SK-N-SH (cell line): ENCODE data around the gene RXFP3. TPM values are rescaled to one million over a fixed set of nuclear protein-coding genes. Genes with fewer than 3 reads are reported as not detected.
"Not testable (repeated sequence)": the region's sequence is repeated elsewhere in the genome, so short reads cannot be mapped to it uniquely, and the experiment has no call there.

ENCODE experiments used
- CTCF ChIA-PET: fragments of 300-600, 350-600 bp; formaldehyde crosslinking; extraction: SDS; loops from one replicate; lab custom pipeline; 2021; lab: Yijun Ruan, JAX
- POLR2A ChIA-PET: fragments of 350-600 bp; sonication (Branson Sonifier 250); formaldehyde crosslinking; extraction: SDS; loops from one replicate; lab custom pipeline; 2020; ENCODE audit warnings: antibody characterized with exemption, inconsistent platforms; lab: Yijun Ruan, JAX
- DNase-seq: peaks from one replicate; pipeline ENCODE4 v3.0.0; 2012
- H2AFZ ChIP-seq: fragments of 200-600 bp; sonication (generic); 2 replicates; pipeline ENCODE4 v1.8.1; 2016; ENCODE audit warnings: antibody characterized with exemption, mild to moderate bottlenecking, low read depth
- H3F3A ChIP-seq: fragments of 200-600 bp; sonication (generic); replicated peaks from 2 replicates; pipeline ENCODE3; 2016; ENCODE audit warnings: antibody characterized with exemption, mild to moderate bottlenecking; ENCODE audit not compliant: insufficient read depth
- H3K27ac ChIP-seq, 2 experiments: fragments of 200-500 bp in 1 of 2; fragments of 200-600 bp in 1 of 2; sonication (Bioruptor generic) in 1 of 2; sonication (generic), shearing (Covaris generic) in 1 of 2; 2 replicates each; pipeline versions ENCODE4 v1.5.1 to v1.6.1; 2014 to 2016; ENCODE audit warnings: low read depth in 2 of 2, inconsistent platforms in 1 of 2, low read length in 1 of 2, mild to moderate bottlenecking in 1 of 2, mixed read lengths in 1 of 2
- H3K27me3 ChIP-seq: fragments of 200-600 bp; sonication (generic), shearing (Covaris generic); 2 replicates; pipeline ENCODE4 v1.6.1; 2016; ENCODE audit warnings: mixed run types; ENCODE audit not compliant: insufficient read depth
- H3K36me3 ChIP-seq, 2 experiments: fragments of 200-500 bp in 1 of 2; fragments of 200-600 bp in 1 of 2; sonication (Bioruptor generic) in 1 of 2; sonication (generic) in 1 of 2; replicated peaks in 1 of 2; 2 replicates each; pipeline versions ENCODE3 to v1.5.1; 2014 to 2016; ENCODE audit warnings: low read length in 1 of 2, mild to moderate bottlenecking in 1 of 2; ENCODE audit not compliant: insufficient read depth in 2 of 2, control insufficient read depth in 1 of 2
- H3K4me1 ChIP-seq, 2 experiments: fragments of 200-500 bp in 1 of 2; fragments of 200-600 bp in 1 of 2; sonication (Bioruptor generic) in 1 of 2; sonication (generic), shearing (Covaris generic) in 1 of 2; 2 replicates each; pipeline versions ENCODE4 v1.5.1 to v1.6.1; 2014 to 2016; ENCODE audit warnings: low read depth in 1 of 2, low read length in 1 of 2, mixed run types in 1 of 2; ENCODE audit not compliant: insufficient read depth in 2 of 2, control insufficient read depth in 1 of 2
- H3K4me2 ChIP-seq: fragments of 200-600 bp; sonication (generic), shearing (Covaris generic); 2 replicates; pipeline ENCODE4 v1.6.1; 2017; ENCODE audit warnings: mixed run types
- H3K4me3 ChIP-seq, 2 experiments: fragments of 200-500 bp in 1 of 2; fragments of 200-600 bp in 1 of 2; sonication (Bioruptor generic) in 1 of 2; sonication (generic), shearing (Covaris generic) in 1 of 2; 2 replicates each; pipeline versions ENCODE4 v1.5.1 to v1.8.1; 2014 to 2016; ENCODE audit warnings: low read depth in 2 of 2, inconsistent platforms in 1 of 2, low read length in 1 of 2, mild to moderate bottlenecking in 1 of 2, mixed read lengths in 1 of 2, moderate library complexity in 1 of 2
- H3K79me2 ChIP-seq: fragments of 200-600 bp; sonication (generic); 2 replicates; pipeline ENCODE4 v1.8.1; 2017; ENCODE audit warnings: mild to moderate bottlenecking; ENCODE audit not compliant: insufficient read depth
- H3K9ac ChIP-seq: fragments of 200-600 bp; sonication (generic); 2 replicates; pipeline ENCODE4 v1.6.1; 2017; ENCODE audit warnings: mixed run types
- H3K9me2 ChIP-seq: fragments of 200-600 bp; sonication (generic); 2 replicates; pipeline ENCODE4 v1.6.1; 2017; ENCODE audit warnings: mixed run types
- H3K9me3 ChIP-seq: fragments of 200-600 bp; sonication (generic); 2 replicates; pipeline ENCODE4 v1.6.1; 2017; ENCODE audit warnings: mixed run types, mild to moderate bottlenecking, moderate library complexity
- H4K20me1 ChIP-seq: fragments of 200-600 bp; sonication (generic); 2 replicates; pipeline ENCODE4 v1.6.1; 2017; ENCODE audit warnings: mild to moderate bottlenecking, mixed run types; ENCODE audit not compliant: insufficient read depth
- CHD2 ChIP-seq: fragments of 150-350 bp; IDR thresholded peaks from 2 replicates; pipeline ENCODE4 v1.6.1; 2018; ENCODE audit warnings: low read length; ENCODE audit not compliant: partially characterized antibody
- ELF1 ChIP-seq: IDR thresholded peaks from 2 replicates; pipeline ENCODE4 v1.4.0; 2012
- EZH2phosphoT487 ChIP-seq: fragments of 200-600 bp; sonication (generic); IDR thresholded peaks from 2 replicates; pipeline ENCODE4 v1.6.1; 2017; ENCODE audit warnings: low read depth, mixed run types, mild to moderate bottlenecking, antibody characterized with exemption, moderate library complexity, borderline replicate concordance
- FOXM1 ChIP-seq: IDR thresholded peaks from 2 replicates; pipeline ENCODE4 v1.4.0; 2012; ENCODE audit warnings: low read depth, mild to moderate bottlenecking
- MEF2A ChIP-seq: IDR thresholded peaks from 2 replicates; pipeline ENCODE4 v1.4.0; 2012; ENCODE audit warnings: low read depth, borderline replicate concordance
- NFIC ChIP-seq: IDR thresholded peaks from 2 replicates; pipeline ENCODE4 v1.4.0; 2012; ENCODE audit warnings: borderline replicate concordance
- NRF1 ChIP-seq: IDR thresholded peaks from 2 replicates; pipeline ENCODE4 v1.6.1; 2012; ENCODE audit warnings: low read depth, mild to moderate bottlenecking, low read length
- RXRA ChIP-seq: IDR thresholded peaks from 2 replicates; pipeline ENCODE4 v1.4.0; 2012; ENCODE audit warnings: low read depth, mild to moderate bottlenecking, borderline replicate concordance
- SIN3A ChIP-seq: IDR thresholded peaks from 2 replicates; pipeline ENCODE4 v1.6.1; 2012; ENCODE audit warnings: low read depth, mild to moderate bottlenecking, low read length, moderate library complexity, borderline replicate concordance
- TAF1 ChIP-seq: IDR thresholded peaks from 2 replicates; pipeline ENCODE4 v1.6.1; 2012; ENCODE audit warnings: low read depth, mild to moderate bottlenecking, low read length, moderate library complexity, borderline replicate concordance
- TCF12 ChIP-seq: IDR thresholded peaks from 2 replicates; pipeline ENCODE4 v1.4.0; 2012
- TEAD4 ChIP-seq: IDR thresholded peaks from 2 replicates; pipeline ENCODE4 v1.4.0; 2012; ENCODE audit warnings: mild to moderate bottlenecking, borderline replicate concordance; ENCODE audit not compliant: insufficient read depth
- USF1 ChIP-seq: IDR thresholded peaks from 2 replicates; pipeline ENCODE4 v1.4.0; 2012; ENCODE audit warnings: low read depth, borderline replicate concordance
- YY1 ChIP-seq: IDR thresholded peaks from 2 replicates; pipeline ENCODE4 v1.4.0; 2012; ENCODE audit warnings: low read depth, mild to moderate bottlenecking
- WGBS: methylation state at CpG from one replicate; pipeline ENCODE4 v1.1.6; 2017; ENCODE audit warnings: low lambda C conversion rate; 5-methylcytosine and 5-hydroxymethylcytosine counted together
- polyA plus RNA-seq, 3 experiments: library from polyadenylated mRNA; depleted of rRNA; stranded (reverse); fragments of >200 nt; gene quantifications; 2 replicates each; pipeline ENCODE4 v1.2.3, GENCODE V29; 2012
- TF ChIP-seq, protein P1 (sequence below): IDR thresholded peaks from 2 replicates; pipeline ENCODE4 v1.6.1; 2012; ENCODE audit warnings: mild to moderate bottlenecking, low read depth, low read length, moderate library complexity
- TF ChIP-seq, protein P2 (sequence below): fragments of 150-350 bp; IDR thresholded peaks from 2 replicates; pipeline ENCODE4 v1.6.1; 2017; ENCODE audit warnings: antibody characterized with exemption, low read length, low read depth, borderline replicate concordance
- TF ChIP-seq, protein P3 (sequence below): IDR thresholded peaks from 2 replicates; pipeline ENCODE4; 2012
- TF ChIP-seq, protein P4 (sequence below): IDR thresholded peaks from 2 replicates; pipeline ENCODE4 v1.4.0; 2012; ENCODE audit warnings: low read depth

The RXFP3 gene
- polyA plus RNA-seq, 1 of the 3 experiments (the other 2 are of a cell fraction): not detected

DNA sequence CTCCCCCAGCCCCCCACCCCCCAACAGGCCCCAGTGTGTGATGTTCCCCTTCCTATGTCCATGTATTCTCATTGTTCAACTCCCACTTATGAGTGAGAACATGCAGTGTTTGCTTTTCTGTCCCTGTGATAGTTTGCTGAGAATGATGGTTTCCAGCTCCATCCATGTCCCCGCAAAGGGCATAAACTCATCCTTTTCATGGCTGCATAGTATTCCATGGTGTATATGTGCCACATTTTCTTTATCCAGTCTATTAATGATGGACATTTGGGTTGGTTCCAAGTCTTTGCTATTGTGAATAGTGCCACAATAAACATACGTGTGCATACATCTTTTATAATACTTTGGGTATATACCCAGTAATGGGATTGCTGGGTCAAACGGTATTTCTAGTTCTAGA, 21.3 kb upstream of the RXFP3 start:
- H3K4me2 ChIP-seq, H3K9ac ChIP-seq, H3K27me3 ChIP-seq, H2AFZ ChIP-seq, H3K9me3 ChIP-seq, H4K20me1 ChIP-seq, POLR2A ChIA-PET, H3K79me2 ChIP-seq, H3K4me3 ChIP-seq, H3K9me2 ChIP-seq, H3K36me3 ChIP-seq, CTCF ChIA-PET, DNase-seq, H3K4me1 ChIP-seq, H3F3A ChIP-seq, H3K27ac ChIP-seq: not testable (repeated sequence)
- 28% methylated on average over 3 of the region's 3 CpGs for WGBS

DNA sequence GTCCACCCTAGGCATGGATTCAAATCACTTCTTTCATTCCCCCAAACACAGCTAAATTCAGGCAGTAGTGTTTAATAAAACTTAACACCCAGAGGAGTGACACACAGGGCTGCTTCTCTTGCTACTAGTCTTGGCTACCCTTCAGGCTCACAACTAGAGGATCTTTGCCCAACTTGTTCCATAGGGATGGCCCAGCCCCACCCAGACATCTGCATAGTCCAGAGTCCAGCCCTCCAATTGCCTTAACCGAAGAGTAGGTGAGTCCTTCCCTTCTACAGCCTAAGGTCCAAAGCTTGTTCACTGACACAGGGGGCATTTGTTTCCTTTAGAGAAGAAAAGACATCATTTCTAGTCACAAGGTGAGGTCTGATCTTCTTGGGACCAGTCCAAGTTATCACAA, 15.2 kb upstream of the RXFP3 start:
- H3K27ac ChIP-seq: no peak overlapping the region
- no peak overlapping the region for H3K9ac ChIP-seq
- no peak for DNase-seq
- POLR2A ChIA-PET: no interaction called here
- WGBS: 23% methylated on average over 1 of the region's 1 CpG
- no peaks in the 10 kb centered on the region for H3K36me3 ChIP-seq
- TF ChIP-seq, protein P1, sequence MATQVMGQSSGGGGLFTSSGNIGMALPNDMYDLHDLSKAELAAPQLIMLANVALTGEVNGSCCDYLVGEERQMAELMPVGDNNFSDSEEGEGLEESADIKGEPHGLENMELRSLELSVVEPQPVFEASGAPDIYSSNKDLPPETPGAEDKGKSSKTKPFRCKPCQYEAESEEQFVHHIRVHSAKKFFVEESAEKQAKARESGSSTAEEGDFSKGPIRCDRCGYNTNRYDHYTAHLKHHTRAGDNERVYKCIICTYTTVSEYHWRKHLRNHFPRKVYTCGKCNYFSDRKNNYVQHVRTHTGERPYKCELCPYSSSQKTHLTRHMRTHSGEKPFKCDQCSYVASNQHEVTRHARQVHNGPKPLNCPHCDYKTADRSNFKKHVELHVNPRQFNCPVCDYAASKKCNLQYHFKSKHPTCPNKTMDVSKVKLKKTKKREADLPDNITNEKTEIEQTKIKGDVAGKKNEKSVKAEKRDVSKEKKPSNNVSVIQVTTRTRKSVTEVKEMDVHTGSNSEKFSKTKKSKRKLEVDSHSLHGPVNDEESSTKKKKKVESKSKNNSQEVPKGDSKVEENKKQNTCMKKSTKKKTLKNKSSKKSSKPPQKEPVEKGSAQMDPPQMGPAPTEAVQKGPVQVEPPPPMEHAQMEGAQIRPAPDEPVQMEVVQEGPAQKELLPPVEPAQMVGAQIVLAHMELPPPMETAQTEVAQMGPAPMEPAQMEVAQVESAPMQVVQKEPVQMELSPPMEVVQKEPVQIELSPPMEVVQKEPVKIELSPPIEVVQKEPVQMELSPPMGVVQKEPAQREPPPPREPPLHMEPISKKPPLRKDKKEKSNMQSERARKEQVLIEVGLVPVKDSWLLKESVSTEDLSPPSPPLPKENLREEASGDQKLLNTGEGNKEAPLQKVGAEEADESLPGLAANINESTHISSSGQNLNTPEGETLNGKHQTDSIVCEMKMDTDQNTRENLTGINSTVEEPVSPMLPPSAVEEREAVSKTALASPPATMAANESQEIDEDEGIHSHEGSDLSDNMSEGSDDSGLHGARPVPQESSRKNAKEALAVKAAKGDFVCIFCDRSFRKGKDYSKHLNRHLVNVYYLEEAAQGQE: no peak
- TF ChIP-seq YY1 (no peak), TEAD4 (no peak), NFIC (no peak), USF1 (no peak), MEF2A (no peak), FOXM1 (no peak), TCF12 (no peak), ELF1 (no peak), CHD2 (no peak), SIN3A (no peak), TAF1 (no peak), RXRA (no peak), EZH2phosphoT487 (no peak), NRF1 (no peak)
- TF ChIP-seq, protein P2, sequence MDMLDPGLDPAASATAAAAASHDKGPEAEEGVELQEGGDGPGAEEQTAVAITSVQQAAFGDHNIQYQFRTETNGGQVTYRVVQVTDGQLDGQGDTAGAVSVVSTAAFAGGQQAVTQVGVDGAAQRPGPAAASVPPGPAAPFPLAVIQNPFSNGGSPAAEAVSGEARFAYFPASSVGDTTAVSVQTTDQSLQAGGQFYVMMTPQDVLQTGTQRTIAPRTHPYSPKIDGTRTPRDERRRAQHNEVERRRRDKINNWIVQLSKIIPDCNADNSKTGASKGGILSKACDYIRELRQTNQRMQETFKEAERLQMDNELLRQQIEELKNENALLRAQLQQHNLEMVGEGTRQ: no peak
- TF ChIP-seq, protein P3, sequence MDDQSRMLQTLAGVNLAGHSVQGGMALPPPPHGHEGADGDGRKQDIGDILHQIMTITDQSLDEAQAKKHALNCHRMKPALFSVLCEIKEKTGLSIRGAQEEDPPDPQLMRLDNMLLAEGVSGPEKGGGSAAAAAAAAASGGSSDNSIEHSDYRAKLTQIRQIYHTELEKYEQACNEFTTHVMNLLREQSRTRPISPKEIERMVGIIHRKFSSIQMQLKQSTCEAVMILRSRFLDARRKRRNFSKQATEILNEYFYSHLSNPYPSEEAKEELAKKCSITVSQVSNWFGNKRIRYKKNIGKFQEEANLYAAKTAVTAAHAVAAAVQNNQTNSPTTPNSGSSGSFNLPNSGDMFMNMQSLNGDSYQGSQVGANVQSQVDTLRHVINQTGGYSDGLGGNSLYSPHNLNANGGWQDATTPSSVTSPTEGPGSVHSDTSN: no peak
- TF ChIP-seq, protein P4, sequence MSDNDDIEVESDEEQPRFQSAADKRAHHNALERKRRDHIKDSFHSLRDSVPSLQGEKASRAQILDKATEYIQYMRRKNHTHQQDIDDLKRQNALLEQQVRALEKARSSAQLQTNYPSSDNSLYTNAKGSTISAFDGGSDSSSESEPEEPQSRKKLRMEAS: no peak
- CTCF ChIA-PET: interaction anchor here (0.8 to 7.1 kb wide), 3 partner anchors 12 to 450 kb away, joined by 3 to 36 read pairs (median 3); partner anchors contain the start of gene RXFP3
- no peaks in the 10 kb centered on the region for H4K20me1 ChIP-seq
- no peaks in the 10 kb centered on the region for H3K4me1 ChIP-seq
- no peak overlapping the region for H3K4me3 ChIP-seq
- no peaks in the 10 kb centered on the region for H3K9me3 ChIP-seq
- no peak overlapping the region for H2AFZ ChIP-seq
- no peaks in the 10 kb centered on the region for H3F3A ChIP-seq
- no peaks in the 10 kb centered on the region for H3K9me2 ChIP-seq
- no peaks in the 10 kb centered on the region for H3K27me3 ChIP-seq
- H3K79me2 ChIP-seq: no peaks in the 10 kb centered on the region
- no peak overlapping the region for H3K4me2 ChIP-seq
